Skeletal muscle satellite cell (primary cell): ENCODE results near the gene CEACAM6.

Source experiments
- H3K27me3 ChIP-seq: 2 replicates; pipeline ENCODE4 v1.7.0; 2013; ENCODE audit warnings: low read length; ENCODE audit not compliant: control insufficient read depth, insufficient read depth
- H3K36me3 ChIP-seq: 2 replicates; pipeline ENCODE4 v1.7.0; 2013; ENCODE audit warnings: mild to moderate bottlenecking, control low read depth, low read length; ENCODE audit not compliant: insufficient read depth
- H3K4me1 ChIP-seq: 2 replicates; pipeline ENCODE4 v1.7.0; 2013; ENCODE audit warnings: low read length; ENCODE audit not compliant: control insufficient read depth, insufficient read depth
- H3K4me2 ChIP-seq: 2 replicates; pipeline ENCODE4 v1.7.0; 2013; ENCODE audit warnings: mild to moderate bottlenecking, low read length
- H3K4me3 ChIP-seq: 2 replicates; pipeline ENCODE4 v1.7.0; 2013; ENCODE audit warnings: low read length
- H3K9ac ChIP-seq: 2 replicates; pipeline ENCODE4 v1.7.0; 2013; ENCODE audit warnings: mild to moderate bottlenecking, low read depth, low read length, moderate library complexity
- H3K9me3 ChIP-seq: replicated peaks from 2 replicates; pipeline ENCODE4 v1.7.0; 2013; ENCODE audit warnings: mild to moderate bottlenecking, control low read depth, low read length

Gene CEACAM6

GRCh38 chr19:41821003-41821735, 65.8 kb downstream of the CEACAM6 start:
- H3K9ac ChIP-seq = no peak overlapping the region
- no peaks in the 10 kb centered on the region for H3K36me3 ChIP-seq
- no peaks in the 10 kb centered on the region for H3K4me1 ChIP-seq
- no peak overlapping the region for H3K4me2 ChIP-seq
- no peak overlapping the region for H3K4me3 ChIP-seq
- no peaks in the 10 kb centered on the region for H3K9me3 ChIP-seq
- no peaks in the 10 kb centered on the region for H3K27me3 ChIP-seq
